ENCODE results near the gene IFT122.
"Not testable (repeated sequence)": the region's sequence is repeated elsewhere in the genome, so short reads cannot be mapped to it uniquely, and the experiment has no call there.

Gene IFT122, protein sequence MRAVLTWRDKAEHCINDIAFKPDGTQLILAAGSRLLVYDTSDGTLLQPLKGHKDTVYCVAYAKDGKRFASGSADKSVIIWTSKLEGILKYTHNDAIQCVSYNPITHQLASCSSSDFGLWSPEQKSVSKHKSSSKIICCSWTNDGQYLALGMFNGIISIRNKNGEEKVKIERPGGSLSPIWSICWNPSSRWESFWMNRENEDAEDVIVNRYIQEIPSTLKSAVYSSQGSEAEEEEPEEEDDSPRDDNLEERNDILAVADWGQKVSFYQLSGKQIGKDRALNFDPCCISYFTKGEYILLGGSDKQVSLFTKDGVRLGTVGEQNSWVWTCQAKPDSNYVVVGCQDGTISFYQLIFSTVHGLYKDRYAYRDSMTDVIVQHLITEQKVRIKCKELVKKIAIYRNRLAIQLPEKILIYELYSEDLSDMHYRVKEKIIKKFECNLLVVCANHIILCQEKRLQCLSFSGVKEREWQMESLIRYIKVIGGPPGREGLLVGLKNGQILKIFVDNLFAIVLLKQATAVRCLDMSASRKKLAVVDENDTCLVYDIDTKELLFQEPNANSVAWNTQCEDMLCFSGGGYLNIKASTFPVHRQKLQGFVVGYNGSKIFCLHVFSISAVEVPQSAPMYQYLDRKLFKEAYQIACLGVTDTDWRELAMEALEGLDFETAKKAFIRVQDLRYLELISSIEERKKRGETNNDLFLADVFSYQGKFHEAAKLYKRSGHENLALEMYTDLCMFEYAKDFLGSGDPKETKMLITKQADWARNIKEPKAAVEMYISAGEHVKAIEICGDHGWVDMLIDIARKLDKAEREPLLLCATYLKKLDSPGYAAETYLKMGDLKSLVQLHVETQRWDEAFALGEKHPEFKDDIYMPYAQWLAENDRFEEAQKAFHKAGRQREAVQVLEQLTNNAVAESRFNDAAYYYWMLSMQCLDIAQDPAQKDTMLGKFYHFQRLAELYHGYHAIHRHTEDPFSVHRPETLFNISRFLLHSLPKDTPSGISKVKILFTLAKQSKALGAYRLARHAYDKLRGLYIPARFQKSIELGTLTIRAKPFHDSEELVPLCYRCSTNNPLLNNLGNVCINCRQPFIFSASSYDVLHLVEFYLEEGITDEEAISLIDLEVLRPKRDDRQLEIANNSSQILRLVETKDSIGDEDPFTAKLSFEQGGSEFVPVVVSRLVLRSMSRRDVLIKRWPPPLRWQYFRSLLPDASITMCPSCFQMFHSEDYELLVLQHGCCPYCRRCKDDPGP
- 11.5 to 35.0 (median 22.8) reads per million in 9 experiments for total RNA-seq

DNA sequence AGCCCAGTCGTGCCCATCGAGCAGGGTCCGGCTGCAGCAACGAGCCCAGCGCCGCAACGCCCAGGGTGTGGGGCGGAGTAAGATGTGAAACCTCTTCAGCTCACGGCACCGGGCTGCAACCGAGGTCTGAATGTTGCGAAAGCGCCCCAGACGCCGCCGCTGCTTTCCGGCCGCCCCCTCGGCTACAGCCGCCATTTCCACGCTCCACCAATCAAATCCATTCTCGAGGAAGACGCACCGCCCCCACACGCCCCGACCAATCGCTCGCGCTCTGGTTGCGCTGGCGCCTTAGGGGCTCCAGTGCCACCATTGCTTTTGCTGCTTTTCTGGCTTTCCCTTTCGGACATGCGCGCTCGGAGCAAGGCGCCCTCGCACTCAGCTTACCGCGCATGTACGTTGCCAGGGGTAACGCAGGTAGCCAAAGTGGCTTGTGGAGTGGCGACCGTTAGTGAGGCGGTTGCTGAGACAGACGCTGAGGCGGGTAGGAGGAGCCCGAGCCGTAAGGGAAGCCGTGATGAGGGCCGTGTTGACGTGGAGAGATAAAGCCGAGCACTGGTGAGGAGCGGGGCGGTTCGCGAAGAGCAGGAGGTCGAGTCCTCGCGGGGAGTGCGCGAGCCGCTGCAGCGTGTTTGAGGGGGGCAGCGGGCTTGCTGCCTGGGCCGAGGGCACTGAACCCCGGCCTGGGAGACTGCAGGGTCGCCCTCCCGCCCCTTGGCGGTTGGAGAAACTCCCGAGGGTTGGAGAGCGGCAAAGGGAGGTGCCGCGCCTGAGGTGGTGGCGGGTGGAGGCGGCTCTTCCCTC lies at the start of gene IFT122, which contains the start of gene MBD4:
IFT122 (plus strand) TSS at position 408 of the 801 bp plus-strand sequence; CDS start at position 515, 107 bp downstream.
MBD4 (minus strand) TSS at position 132 of the 801 bp plus-strand sequence; CDS start at position 17, 115 bp downstream.
- Mint-ChIP-seq H3K27me3 (no peaks in the 10 kb centered on the region), H3K36me3 (ENCODE audit: insufficient read depth) (peaks cover 45% of the 10 kb centered on the region), H3K27ac (peak within 1 kb of the TSS; percentile 89 to 94), H3K4me1 (ENCODE audit: low read depth in 2 of 2) (peaks cover 35 to 57% of the 10 kb centered on the region in 2 donors), H3K4me3 (peak within 1 kb of the TSS; percentile 78 to 93), H3K9me3 (no peaks in the 10 kb centered on the region)
- ATAC-seq (replicated peaks) (peak; percentile 82), DNase-seq (peak; percentile 98 to 99 (median 98))

DNA sequence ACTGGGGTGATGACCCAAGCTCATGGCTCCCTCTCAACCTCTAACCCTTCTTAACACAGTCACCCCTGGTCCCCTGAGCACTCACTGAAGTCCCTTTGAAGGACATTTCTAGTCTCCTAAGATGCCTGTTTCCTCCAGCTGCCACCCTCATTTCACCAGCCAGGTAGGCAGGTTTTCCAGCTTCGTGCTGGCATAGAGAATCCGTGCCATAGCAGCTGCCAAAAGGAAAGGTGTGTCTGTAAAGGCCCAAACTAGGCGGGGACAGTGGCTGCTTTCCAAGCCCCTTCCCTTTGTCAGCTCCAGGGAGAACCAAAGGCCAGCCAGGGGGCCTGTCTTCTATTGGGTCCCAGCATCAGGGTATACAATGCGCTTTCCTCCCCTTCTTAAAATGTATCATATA lies 48.4 kb upstream of the IFT122 start:
- not testable (repeated sequence) for H3K4me3 Mint-ChIP-seq; H3K4me1 Mint-ChIP-seq (ENCODE audit: low read depth in 2 of 2); DNase-seq; H3K27ac Mint-ChIP-seq; H3K9me3 Mint-ChIP-seq; H3K27me3 Mint-ChIP-seq; ATAC-seq (replicated peaks)
- H3K36me3 Mint-ChIP-seq (ENCODE audit: insufficient read depth): peaks cover 50% of the 10 kb centered on the region

DNA sequence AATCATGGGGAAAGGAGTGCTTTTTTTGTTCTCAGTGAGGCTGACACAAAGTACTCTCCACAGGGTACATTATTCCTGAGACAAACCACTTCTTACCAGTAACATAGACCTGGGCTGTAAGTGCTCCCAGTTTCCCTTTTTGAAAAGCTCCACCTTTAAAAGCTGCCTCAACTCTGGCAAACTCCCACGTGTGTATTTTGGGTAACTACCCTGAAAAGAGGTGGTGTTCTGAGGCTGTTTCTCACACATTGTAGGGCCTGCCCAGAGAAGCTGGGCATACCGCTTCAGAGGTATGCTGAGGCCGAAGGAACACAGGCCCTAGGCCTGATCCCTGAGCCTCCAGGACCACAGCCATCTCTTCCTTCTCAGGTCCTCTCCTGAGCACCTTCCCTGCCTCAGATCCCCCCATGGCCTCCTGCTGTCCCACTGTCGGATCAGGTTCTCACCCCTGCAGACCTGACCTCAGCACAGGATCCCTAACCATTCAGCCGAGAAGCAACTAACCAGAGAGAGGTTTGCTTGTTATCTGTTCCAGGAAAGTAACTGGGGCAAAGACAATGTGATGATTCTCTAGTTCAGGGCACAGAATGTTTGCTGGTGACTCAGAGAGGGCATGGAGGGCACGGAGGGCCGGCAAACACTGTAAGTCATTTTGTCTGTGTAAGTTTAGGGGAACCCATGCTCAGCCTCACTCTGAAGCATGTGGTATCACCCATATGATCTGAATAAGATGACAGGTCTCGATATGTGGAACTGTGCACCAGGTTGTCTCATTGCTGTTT lies 47.7 kb upstream of the IFT122 start:
- peaks cover 15% of the 10 kb centered on the region in 2 donors for H3K4me1 Mint-ChIP-seq (ENCODE audit: low read depth in 2 of 2)
- not testable (repeated sequence) for H3K9me3 Mint-ChIP-seq; H3K4me3 Mint-ChIP-seq; H3K27ac Mint-ChIP-seq; H3K27me3 Mint-ChIP-seq; DNase-seq; ATAC-seq (replicated peaks)
- H3K36me3 Mint-ChIP-seq (ENCODE audit: insufficient read depth): peaks cover 48% of the 10 kb centered on the region

DNA sequence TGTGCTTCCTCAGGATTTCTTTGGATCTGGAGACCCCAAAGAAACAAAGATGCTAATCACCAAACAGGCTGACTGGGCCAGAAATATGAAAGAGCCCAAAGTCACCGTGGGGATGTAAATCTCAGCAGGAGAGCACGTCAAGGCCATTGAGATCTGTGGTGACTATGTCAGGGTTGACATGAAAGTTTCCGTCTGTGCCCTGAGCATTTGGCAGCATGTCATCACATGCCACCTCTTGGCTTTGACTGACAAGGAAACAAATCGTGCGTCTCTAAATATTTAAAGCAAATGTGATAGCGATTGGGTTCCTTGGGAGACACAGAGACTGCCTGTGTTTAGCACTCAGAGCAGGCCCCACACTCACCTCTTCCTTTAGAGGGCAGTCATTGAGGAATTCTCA lies 46.8 kb upstream of the IFT122 start:
- Mint-ChIP-seq H3K27me3 (no peaks in the 10 kb centered on the region), H3K9me3 (no peaks in the 10 kb centered on the region), H3K4me3 (no peak overlapping the region), H3K36me3 (ENCODE audit: insufficient read depth) (peaks cover 46% of the 10 kb centered on the region), H3K4me1 (ENCODE audit: low read depth in 2 of 2) (peaks cover 21 to 24% of the 10 kb centered on the region in 2 donors), H3K27ac (no peak overlapping the region)
- DNase-seq: no peak
- no peak for ATAC-seq (replicated peaks)

DNA sequence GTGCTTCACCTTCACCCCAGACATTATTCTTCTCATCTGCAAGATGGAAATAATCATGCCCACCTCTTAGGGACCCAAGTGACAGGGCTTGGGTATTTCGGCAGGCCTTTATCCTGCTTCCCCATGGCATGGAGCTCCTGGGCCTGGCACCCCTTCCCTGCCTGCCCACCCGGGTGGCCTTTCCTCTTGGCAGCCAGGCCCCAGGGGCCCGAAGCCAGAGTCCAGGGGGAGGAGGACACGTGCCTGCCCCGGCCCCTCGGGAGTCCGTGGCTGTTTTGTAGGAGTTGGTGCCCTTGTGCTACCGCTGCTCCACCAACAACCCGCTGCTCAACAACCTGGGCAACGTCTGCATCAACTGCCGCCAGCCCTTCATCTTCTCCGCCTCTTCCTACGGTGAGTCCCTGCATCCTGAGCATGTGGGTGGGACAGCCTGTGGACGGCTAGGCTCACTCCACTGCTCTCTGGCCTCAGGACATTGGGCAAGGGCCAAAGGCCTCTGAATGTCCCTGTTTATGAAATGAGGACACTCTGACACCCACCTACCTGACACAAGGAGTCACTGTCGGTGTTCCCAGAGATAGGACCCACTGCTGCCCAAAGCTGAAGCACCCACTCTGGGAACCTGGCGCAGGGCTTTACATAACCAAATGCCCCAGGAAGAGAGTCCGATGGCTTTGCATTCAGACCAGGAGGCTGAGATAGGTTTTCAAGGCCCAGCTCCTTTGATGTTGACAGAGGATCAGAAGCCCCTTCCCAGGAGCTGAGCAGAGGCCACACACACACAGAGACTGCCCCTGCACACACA lies 46.1 kb upstream of the IFT122 start:
- not testable (repeated sequence) for ATAC-seq (replicated peaks); DNase-seq; H3K27me3 Mint-ChIP-seq; H3K9me3 Mint-ChIP-seq; H3K4me3 Mint-ChIP-seq
- peaks cover 50% of the 10 kb centered on the region for H3K36me3 Mint-ChIP-seq (ENCODE audit: insufficient read depth)
- peak overlapping the region; percentile 23 to 54 for H3K27ac Mint-ChIP-seq
- H3K4me1 Mint-ChIP-seq (ENCODE audit: low read depth in 2 of 2): peaks cover 28 to 30% of the 10 kb centered on the region in 2 donors

DNA sequence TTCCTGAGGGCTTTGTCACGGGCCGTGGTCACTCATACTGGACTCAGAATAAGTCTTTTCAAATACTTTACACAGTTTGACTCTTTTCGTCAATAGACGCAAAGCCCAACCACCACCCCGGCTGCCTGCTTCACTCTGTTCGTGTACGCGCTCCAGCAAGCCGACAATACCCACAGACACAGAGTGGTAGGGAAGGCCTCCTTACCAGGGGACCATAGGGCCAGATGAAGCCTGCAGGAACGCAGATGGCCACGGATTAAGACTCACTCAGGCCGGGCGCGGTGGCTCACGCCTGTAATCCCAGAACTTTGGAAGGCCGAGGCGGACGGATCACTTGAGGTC lies 41.2 kb upstream of the IFT122 start:
- Mint-ChIP-seq H3K4me3 (peak overlapping the region; percentile 98), H3K27me3 (no peaks in the 10 kb centered on the region), H3K9me3 (no peaks in the 10 kb centered on the region), H3K4me1 (ENCODE audit: low read depth in 2 of 2) (peaks cover 30 to 32% of the 10 kb centered on the region in 2 donors), H3K27ac (peak overlapping the region; percentile 98 to 99), H3K36me3 (ENCODE audit: insufficient read depth) (peaks cover 31% of the 10 kb centered on the region)
- ATAC-seq (replicated peaks) (peak; percentile 48), DNase-seq (peak; percentile 5 to 11 (median 8))

DNA sequence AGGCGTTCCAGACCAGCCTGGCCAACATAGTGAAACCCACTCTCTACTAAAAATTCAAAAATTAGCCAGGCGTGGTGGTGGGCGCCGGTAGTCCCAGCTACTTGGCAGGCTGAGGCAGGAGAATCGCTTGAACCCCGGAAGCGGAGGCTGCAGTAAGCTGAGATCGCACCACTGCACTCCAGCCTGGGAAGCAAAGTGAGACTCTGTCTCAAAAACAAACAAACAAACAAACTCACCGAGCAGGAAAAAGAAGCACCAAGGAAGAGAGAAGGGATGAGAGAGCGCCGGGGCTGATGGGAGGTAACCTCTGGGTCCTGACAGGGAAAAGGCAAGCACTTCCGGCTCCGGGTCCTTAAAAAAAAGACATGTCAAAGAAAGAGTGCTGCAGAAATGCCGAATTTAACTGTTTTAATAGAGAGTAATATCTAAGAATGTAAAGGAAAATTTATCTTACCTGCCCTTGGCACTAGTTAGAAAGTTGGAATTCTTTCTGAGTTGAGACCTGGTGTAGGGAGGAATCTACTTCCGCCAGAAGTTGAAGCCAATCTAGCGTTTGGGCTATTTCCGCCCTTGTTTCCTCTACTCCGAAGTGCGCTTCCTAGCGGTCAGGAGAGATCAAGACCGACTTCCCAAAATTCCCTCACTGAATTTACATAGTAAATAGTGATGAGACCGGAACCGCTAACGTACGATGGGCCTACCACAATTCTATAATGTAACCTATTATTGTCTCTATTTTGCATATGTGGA lies 40.7 kb upstream of the IFT122 start:
- DNase-seq (peak; percentile 68 to 77 (median 73)), ATAC-seq (replicated peaks) (peak; percentile 85)
- peak overlapping the region; percentile 98 for H3K4me3 Mint-ChIP-seq
- peaks cover 30 to 32% of the 10 kb centered on the region in 2 donors for H3K4me1 Mint-ChIP-seq (ENCODE audit: low read depth in 2 of 2)
- H3K27ac Mint-ChIP-seq: peak overlapping the region; percentile 98 to 99
- H3K27me3 Mint-ChIP-seq: no peaks in the 10 kb centered on the region
- H3K36me3 Mint-ChIP-seq (ENCODE audit: insufficient read depth): peaks cover 26% of the 10 kb centered on the region
- H3K9me3 Mint-ChIP-seq: no peaks in the 10 kb centered on the region

DNA sequence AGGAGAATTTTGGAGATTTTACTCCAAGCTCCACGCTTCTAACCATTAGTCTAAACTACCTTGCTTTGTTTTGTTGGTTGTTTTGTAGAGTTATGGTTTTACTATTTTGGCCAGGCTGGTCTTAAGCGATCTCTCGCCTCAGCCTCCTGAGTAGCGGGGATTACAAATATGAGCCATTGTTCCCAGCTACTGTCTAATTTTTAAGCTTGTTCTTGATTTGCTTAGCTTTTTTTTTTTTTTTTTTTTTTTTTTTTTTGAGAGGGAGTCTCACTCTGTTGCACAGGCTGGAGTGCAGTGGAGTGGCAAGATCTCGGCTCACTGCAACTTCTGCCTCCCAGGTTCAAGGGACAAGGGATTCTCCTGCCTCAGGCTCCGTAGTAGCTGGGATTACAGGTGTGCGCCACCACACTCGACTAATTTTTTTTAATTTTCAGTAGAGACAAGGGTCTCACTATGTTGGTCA lies 40.1 kb upstream of the IFT122 start:
- Mint-ChIP-seq H3K36me3 (ENCODE audit: insufficient read depth) (peaks cover 21% of the 10 kb centered on the region), H3K9me3 (no peaks in the 10 kb centered on the region), H3K27me3 (no peaks in the 10 kb centered on the region), H3K4me1 (ENCODE audit: low read depth in 2 of 2) (peaks cover 25 to 29% of the 10 kb centered on the region in 2 donors), H3K27ac (peak overlapping the region; percentile 98 to 99), H3K4me3 (peak overlapping the region; percentile 98)
- no peak for ATAC-seq (replicated peaks)
- DNase-seq: no peak

DNA sequence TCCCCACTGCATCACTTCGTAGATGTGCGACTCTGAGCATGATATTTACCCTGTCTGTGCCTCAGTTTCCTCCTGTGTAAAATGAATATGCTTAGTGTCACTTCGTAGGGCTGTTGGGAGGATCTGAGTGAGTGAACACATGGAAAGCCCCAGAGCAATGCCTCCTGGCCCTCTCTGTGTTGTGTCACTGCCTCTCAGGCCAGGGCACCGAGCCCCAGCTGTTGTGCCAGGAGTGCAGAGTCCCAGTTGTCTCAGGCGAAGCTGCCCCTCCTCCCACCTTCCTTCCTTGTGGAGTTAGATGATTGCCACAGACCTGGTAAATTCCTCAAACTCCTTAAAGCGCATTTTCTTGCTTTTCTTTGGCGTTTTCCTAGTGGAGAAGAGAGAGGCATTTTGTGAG lies 37.8 kb upstream of the IFT122 start:
- ATAC-seq (replicated peaks) (no peak), DNase-seq (no peak)
- no peak overlapping the region for H3K27ac Mint-ChIP-seq
- peaks cover 16 to 18% of the 10 kb centered on the region in 2 donors for H3K4me1 Mint-ChIP-seq (ENCODE audit: low read depth in 2 of 2)
- H3K27me3 Mint-ChIP-seq: no peaks in the 10 kb centered on the region
- H3K4me3 Mint-ChIP-seq: no peak overlapping the region
- no peaks in the 10 kb centered on the region for H3K9me3 Mint-ChIP-seq
- H3K36me3 Mint-ChIP-seq (ENCODE audit: insufficient read depth): peaks cover 13% of the 10 kb centered on the region

DNA sequence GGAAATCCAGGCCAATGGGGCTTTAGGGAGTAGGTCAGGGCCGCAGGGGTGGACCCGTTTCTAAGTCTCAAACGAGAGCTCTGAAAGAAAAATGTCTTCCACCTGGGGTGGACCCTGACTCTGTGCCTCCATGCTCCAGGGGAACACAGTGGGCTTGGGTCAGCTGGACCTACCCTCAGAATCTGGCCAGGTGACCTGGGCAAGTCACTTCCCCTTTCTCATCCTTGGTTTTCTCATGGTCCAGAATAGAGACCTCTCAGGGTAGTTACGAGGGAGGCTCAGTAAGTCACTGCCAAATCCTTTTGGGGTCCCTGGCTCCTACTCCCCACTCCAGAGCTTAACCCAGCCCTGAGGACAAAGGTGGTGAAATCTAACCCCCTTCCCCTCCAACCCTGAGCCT lies 37.4 kb upstream of the IFT122 start:
- no peak for DNase-seq
- H3K4me3 Mint-ChIP-seq: no peak overlapping the region
- H3K27me3 Mint-ChIP-seq: no peaks in the 10 kb centered on the region
- peaks cover 12 to 14% of the 10 kb centered on the region in 2 donors for H3K4me1 Mint-ChIP-seq (ENCODE audit: low read depth in 2 of 2)
- peaks cover 13% of the 10 kb centered on the region for H3K36me3 Mint-ChIP-seq (ENCODE audit: insufficient read depth)
- no peaks in the 10 kb centered on the region for H3K9me3 Mint-ChIP-seq
- no peak overlapping the region for H3K27ac Mint-ChIP-seq
- no peak for ATAC-seq (replicated peaks)

DNA sequence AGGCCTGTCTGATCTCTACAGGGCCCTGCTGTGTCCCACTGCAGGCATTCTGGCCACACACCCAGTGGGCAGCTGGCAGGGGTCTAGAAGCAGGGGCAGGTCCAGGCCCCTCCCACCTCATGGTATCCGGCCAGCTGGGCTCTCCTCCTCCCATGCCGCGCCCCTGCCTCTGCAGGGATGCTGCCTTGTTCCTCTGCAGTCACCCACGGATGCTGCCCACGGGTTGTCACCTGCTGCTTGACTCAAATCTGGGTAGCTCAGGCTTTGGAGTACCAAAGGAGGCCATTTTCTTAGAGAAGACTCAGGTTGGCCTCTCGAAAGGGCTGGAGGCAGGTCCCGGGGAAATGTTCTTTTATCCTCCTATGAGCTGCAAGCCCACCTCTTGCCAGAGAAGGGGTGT lies 36.6 kb upstream of the IFT122 start:
- Mint-ChIP-seq H3K36me3 (ENCODE audit: insufficient read depth) (peaks cover 5% of the 10 kb centered on the region), H3K27me3 (no peaks in the 10 kb centered on the region), H3K4me3 (no peak overlapping the region), H3K4me1 (ENCODE audit: low read depth in 2 of 2) (peaks cover 5 to 9% of the 10 kb centered on the region in 2 donors), H3K27ac (no peak overlapping the region), H3K9me3 (no peaks in the 10 kb centered on the region)
- ATAC-seq (replicated peaks): no peak
- no peak for DNase-seq
